Fibroblast of mammary gland (primary cell): Measurements from ENCODE around the gene TTC6.

Source experiments
- DNase-seq: peaks from one replicate; pipeline ENCODE4 v3.0.0-alpha.2; 2010; ENCODE audit warnings: low read depth
- H3K4me3 ChIP-seq: 2 replicates; pipeline ENCODE4 v1.5.1; 2011; ENCODE audit warnings: low read depth, mild to moderate bottlenecking, low read length, moderate library complexity; ENCODE audit not compliant: control insufficient read depth
- CTCF ChIP-seq: conservative IDR thresholded peaks from 2 replicates; pipeline ENCODE4 v1.5.1; 2011; ENCODE audit warnings: low read depth, low read length, inconsistent platforms; ENCODE audit not compliant: control insufficient read depth, insufficient read depth

Gene TTC6

GRCh38 chr14:37599507-37600368 lies 4.3 kb downstream of the TTC6 start:
- TF ChIP-seq CTCF = no peak
- DNase-seq = no peak
- no peak overlapping the region for H3K4me3 ChIP-seq

DNA sequence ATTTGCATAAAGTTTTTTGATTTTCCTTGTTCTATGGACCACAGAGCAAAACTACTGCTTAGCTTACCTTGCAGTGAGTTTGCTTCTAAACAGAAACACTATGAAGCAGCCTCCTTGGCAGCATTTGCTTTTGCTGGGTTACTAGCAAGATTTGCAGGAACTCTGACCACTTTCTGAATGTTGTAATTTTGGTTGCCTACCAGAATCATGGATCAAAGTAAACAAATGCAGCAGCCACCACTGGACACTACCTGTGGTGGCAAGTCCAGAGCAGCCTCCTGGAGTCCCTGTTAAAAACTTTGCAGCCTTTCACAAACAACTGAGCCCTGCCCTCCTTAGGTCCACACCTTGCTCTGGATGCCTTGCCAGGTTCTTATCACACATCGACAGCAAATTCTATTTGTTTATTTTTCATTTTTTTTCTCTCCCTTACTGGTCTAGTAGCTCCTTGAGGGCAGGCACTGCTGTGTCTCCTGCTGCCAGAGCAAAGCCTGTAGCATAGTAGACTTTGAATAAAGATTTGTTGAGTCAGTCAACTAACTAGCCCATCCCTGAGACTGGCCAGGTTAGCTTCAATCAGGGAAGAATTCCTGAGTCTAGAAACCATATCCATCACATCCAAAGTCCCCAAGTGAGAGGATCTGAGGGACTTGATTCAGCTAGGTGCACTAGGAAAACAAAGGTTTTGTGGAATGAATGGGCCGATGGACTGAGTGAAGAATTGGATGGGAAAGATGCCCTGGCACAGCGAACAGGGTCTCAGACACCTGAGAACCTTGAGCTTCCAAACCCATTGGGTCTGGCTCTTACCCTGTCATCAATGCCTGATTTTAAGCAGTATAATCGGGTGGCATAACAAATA lies 5.7 kb downstream of the TTC6 start:
- no peak for DNase-seq
- no peak overlapping the region for H3K4me3 ChIP-seq
- no peak for TF ChIP-seq CTCF

- TF ChIP-seq CTCF = no peak
- no peak overlapping the region for H3K4me3 ChIP-seq
- no peak for DNase-seq
Observed at GRCh38 chr14:37601865-37602264, 6.4 kb downstream of the TTC6 start.

DNA sequence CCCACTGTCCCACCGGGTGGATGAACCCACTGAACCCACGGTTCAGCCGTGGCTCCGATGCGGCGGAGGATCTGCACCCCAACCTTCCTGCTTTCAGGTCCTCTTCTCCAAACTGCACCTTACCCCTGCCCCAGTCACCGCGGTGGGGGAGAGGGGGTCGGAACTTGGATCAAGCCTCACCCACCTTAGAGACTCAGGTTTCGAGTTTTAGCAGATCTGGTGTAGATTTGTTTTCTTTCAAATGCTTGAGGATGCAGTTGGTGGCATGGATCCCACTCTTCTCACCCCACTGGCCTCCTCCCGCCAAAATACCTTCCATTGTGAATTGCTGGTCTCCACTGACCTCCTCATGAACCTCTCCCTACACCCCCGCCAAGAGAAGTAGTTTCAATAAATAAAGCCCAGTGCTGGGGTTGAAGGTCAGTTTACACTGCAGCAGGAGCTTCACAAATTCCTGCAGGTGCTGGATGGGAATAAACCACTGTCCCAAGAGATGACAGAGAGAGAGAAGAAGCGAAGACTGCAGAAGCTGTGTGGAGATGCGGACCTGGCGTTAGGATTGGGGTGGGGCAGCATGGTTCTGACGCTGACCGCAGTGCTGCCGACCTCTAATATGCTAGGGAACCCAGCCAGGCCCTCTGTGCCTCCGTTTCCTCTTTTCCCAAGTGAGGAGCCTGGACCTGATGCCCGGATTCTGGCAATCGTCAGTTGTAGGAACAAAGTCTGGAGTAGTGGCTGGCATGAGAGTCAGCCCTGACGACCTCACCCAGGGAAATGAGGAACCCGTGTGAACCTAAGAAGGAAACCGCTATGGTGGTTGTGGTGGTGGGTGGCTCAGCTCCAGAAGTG lies 7.4 kb downstream of the TTC6 start:
- H3K4me3 ChIP-seq = no peak overlapping the region
- no peak for TF ChIP-seq CTCF
- DNase-seq = no peak

DNA sequence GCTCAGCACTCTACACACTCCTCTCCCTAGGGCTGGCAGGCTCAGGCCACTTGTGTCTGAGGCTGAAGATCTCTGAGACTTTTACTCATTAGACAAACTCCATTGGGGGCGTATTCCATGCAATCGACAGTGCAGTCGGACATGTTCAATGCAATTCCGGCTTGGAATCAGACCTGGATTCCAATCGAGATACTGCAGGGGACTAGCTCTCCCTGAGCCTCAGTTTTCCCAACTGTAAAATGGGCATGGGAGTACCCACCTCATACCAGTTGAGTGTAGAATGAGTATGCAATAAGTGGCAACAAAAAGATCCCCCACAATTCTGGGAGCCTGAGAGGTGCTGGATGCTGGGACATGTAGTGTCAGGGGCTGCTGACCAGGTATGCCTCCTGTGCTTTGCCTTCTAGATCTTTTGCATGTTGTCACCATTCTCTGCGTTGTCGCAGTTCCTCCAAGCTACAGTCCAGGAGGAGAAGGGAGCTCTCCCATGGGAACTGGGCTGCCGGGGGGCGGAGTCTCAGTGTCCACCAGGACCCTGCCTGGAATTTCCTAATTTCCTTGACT lies 8.3 kb downstream of the TTC6 start:
- TF ChIP-seq CTCF = no peak
- no peak overlapping the region for H3K4me3 ChIP-seq
- no peak for DNase-seq

- no peak for TF ChIP-seq CTCF
- no peak for DNase-seq
- H3K4me3 ChIP-seq = no peak overlapping the region
Observed at GRCh38 chr14:37606678-37607077, 11.2 kb downstream of the TTC6 start.
